GM10266 (cell line): ENCODE data around the gene IFITM10.

Source experiments
- DNase-seq: peaks from one replicate; pipeline ENCODE4 v3.0.0; 2012; ENCODE audit errors: extremely low spot score
- TF ChIP-seq, protein P1 (sequence below): IDR thresholded peaks from 2 replicates; pipeline ENCODE4 v1.5.1; 2012; ENCODE audit warnings: mild to moderate bottlenecking, low read depth; ENCODE audit not compliant: control insufficient read depth, insufficient read depth; ENCODE audit errors: missing control alignments

The IFITM10 gene

GRCh38 chr11:1750481-1750839, at the start of gene IFITM10:
Gene IFITM10, minus strand, starts transcription at chr11:1750595. Its CDS starts 153 bp downstream, at chr11:1750442.
- TF ChIP-seq, protein P1, sequence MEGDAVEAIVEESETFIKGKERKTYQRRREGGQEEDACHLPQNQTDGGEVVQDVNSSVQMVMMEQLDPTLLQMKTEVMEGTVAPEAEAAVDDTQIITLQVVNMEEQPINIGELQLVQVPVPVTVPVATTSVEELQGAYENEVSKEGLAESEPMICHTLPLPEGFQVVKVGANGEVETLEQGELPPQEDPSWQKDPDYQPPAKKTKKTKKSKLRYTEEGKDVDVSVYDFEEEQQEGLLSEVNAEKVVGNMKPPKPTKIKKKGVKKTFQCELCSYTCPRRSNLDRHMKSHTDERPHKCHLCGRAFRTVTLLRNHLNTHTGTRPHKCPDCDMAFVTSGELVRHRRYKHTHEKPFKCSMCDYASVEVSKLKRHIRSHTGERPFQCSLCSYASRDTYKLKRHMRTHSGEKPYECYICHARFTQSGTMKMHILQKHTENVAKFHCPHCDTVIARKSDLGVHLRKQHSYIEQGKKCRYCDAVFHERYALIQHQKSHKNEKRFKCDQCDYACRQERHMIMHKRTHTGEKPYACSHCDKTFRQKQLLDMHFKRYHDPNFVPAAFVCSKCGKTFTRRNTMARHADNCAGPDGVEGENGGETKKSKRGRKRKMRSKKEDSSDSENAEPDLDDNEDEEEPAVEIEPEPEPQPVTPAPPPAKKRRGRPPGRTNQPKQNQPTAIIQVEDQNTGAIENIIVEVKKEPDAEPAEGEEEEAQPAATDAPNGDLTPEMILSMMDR, result no peak
- no peak for DNase-seq

DNA sequence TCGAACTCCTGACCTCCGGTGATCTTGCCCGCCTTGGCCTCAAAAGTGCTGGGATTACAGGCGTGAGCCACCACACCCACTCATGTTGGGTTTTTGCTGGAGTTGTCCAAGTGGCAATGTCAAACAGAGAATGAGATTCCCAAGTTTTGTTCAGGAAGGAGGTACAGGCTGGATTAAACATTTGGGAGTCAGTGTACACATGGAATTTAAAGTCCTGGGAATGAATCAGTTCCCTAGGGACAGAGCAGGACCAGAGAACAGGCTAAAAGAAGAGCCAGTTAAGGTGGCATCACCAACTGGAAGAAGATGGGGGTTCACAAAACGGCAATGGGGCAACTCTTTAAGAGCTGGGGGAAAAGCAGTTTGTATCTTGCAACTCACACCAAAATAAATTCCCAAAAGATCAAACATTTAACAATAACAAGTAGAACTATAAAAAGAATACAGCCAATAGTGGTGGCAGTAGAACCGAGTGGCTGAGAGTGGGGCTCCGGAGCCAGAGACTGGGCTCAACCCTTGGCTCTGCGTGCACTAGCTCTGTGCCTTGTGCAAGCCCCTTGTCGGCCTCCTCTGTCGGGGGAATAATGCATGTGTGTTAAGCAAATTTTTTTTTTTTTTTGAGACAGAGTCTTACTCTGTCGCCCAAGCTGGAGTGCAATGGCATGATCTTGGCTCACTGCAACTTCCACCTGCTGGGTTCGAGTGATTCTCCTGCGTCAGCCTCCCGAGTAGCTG, 47.2 kb upstream of the IFITM10 start:
- TF ChIP-seq, protein P1, result no peak
- DNase-seq, result no peak

DNA sequence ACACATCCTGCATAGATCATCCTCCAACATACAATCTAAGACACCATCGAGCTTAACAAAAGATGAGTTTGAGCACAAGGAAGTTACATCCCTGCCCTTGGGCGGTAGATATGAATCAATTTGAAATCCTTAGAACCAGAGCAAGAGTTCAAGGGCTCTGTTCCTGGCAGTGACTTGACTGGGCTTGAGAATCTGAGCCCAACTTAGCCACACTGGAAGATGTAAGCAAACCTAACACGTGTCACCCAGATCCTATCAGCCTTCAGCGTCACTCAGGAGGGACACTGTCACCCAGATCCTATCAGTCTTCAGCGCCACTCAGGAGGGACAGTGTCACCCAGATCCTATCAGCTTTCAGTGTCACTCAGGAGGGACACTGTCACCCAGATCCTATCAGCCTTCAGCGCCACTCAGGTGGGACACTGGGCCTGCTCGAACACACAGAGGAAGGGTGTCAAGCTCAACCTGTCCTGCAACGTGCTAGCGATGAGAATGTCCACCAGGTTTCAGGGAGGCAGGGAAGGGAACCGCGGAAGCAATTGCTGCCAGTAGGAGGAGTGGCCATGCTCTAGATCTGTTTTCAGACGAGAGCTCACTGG, 46.1 kb upstream of the IFITM10 start:
- TF ChIP-seq, protein P1, result no peak
- DNase-seq, result no peak

DNA sequence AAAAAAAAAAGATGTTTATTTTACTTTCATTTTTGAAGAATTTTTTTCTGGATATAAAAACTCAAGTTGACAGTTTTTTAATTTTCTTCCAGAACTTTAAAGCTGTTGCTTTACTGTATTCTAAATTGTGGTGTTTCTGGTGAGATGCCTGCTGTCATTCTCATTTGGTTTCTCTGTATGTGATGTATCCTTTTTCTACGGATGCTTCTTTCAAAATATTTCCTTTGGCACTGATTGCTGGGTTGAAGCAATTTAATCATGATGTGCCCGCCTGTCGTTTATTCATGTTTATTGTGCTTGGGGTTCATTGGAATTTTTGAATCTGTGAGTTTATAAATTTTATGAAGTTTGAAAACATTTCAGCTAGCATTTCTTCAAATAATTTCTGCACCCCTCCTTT, 42.7 kb upstream of the IFITM10 start:
- TF ChIP-seq, protein P1, result no peak
- no peak for DNase-seq

DNA sequence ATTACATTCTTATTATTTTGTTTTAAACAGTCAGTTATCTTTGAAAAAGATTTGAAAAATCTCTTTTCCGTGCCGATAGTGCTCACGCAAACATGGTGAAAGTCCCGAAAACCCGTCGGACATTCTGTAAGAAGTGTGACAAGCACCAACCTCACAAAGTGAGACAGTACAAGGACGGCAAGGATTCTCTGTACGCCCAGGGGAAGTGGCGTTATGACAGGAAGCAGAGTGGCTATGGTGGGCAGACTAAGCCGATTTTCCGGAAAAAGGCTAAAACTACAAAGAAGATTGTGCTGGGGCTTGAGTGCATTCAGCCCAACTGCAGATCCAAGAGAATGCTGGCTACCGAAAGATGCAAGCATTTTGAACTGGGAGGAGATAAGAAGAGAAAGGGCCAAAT, 42.1 kb upstream of the IFITM10 start:
- TF ChIP-seq, protein P1, result no peak
- DNase-seq, result no peak

GRCh38 chr11:1791912-1792311, 41.5 kb upstream of the IFITM10 start:
- TF ChIP-seq, protein P1, result no peak
- no peak for DNase-seq

- no peak for DNase-seq
- TF ChIP-seq, protein P1, result no peak
These were observed 36.1 kb upstream of the IFITM10 start for GRCh38 chr11:1786466-1786865.
